ENCODE data around the gene PARM1.

PARM1 gene

DNA sequence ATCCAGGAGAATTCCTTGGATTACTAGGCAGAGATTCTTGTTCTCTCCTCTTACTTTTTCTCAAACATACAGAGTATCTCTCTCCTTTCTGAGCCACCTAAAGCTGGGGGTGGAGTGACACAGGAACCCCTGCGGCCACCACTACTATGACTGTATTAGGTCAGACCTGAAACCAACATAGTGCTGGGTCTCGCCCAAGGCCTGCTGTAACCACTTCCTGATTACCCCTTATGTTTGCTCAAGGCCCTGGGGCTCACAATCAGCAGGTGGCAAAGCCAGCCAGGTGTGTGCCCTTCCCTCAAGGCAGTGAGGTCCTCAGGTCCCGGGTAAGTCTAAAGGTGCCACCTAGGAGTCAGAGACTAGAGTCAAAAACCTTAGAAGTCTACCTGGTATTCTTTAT, 166.4 kb downstream of the PARM1 start:
- DNase-seq, result no peak
